Measurements from ENCODE around the gene STK10. TPM values are rescaled to one million over a fixed set of nuclear protein-coding genes. Genes with fewer than 3 reads are reported as not detected.

The STK10 gene
- polyA plus RNA-seq, 1 of the 3 experiments (the other 2 are of a cell fraction), result 11.0 TPM

DNA sequence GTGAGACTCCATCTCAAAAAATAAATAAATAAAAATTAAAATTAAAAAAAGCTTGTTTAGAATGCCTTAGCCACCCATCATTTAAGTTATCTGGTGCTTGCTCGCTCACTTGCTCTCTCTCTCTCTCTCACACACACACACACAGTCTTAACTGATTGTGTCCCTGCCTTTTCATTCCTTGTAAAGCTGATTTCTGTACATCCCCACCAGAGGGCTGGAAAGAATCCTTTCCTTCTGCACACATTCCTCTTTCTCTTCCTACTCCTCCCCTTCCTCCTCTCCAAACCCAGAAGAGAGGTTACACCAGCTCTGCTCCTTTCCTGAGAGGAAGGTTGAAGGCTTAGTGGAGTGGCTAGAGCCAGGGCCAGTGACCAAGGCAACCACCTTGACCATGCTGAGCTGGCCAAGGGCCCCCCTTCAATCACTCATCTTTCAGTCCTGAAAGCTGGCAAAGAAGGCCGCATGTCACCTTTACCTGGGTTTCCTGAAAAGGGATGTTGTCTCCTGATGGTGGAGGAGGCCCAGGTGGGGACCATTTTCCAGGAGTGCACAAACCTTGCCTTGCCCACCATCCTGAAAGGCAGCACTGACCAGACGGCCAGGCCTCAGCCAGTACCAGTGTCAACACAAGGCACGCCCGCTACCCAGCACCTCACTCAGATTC is 25.6 kb downstream of the STK10 start:
- TF ChIP-seq FOXJ3 (CRISPR knock-in tag; IDR thresholded peaks at IDR 0.05) (no peak), EZH2phosphoT487 (IDR thresholded peaks at IDR 0.05; ENCODE audit: borderline replicate concordance, low read depth) (no peak)
- TF ChIP-seq, protein P1, sequence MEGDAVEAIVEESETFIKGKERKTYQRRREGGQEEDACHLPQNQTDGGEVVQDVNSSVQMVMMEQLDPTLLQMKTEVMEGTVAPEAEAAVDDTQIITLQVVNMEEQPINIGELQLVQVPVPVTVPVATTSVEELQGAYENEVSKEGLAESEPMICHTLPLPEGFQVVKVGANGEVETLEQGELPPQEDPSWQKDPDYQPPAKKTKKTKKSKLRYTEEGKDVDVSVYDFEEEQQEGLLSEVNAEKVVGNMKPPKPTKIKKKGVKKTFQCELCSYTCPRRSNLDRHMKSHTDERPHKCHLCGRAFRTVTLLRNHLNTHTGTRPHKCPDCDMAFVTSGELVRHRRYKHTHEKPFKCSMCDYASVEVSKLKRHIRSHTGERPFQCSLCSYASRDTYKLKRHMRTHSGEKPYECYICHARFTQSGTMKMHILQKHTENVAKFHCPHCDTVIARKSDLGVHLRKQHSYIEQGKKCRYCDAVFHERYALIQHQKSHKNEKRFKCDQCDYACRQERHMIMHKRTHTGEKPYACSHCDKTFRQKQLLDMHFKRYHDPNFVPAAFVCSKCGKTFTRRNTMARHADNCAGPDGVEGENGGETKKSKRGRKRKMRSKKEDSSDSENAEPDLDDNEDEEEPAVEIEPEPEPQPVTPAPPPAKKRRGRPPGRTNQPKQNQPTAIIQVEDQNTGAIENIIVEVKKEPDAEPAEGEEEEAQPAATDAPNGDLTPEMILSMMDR (IDR thresholded peaks at IDR 0.05), result 0 out of 2 replicates have a peak, but pooled peaks have one; percentile 14

DNA sequence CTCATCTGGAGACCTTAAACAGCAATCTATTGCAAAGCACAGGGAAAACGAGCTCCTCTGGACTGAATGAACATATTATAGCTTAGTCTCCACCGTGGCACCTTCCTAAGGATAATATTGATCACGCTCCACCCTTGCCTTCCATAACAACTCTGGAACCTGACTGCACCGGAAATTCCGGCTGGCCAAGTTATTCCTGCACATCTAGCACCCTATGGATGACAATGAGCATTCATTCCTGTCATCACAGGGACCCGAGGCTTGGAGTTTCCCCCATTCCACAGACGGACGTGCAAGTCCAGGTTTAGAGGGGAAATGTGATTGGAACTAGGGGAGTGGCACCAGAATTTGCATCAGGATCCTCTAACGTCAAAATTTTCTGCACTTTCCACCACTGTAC is 27.5 kb downstream of the STK10 start:
- peaks cover 3 to 8% of the 10 kb centered on the region in 2 experiments for H3K36me3 ChIP-seq (replicated peaks in 1 of 2; ENCODE audit: control insufficient read depth in 1 of 2, insufficient read depth in 2 of 2, low read length in 1 of 2)
- no peaks in the 10 kb centered on the region for H3K27me3 ChIP-seq (ENCODE audit: insufficient read depth)
- H3K79me2 ChIP-seq (ENCODE audit: insufficient read depth), result peaks cover 16% of the 10 kb centered on the region; the same call in 1 of the 2 replicates
- H3F3A ChIP-seq (replicated peaks; ENCODE audit: insufficient read depth), result no peaks in the 10 kb centered on the region
- H3K4me2 ChIP-seq, result no peak overlapping the region
- no peaks in the 10 kb centered on the region for H3K9me2 ChIP-seq
- WGBS (ENCODE audit: low lambda C conversion rate), result 93% methylated on average over 9 of the region's 9 CpGs
- POLR2A ChIA-PET, result no interaction called here
- no peaks in the 10 kb centered on the region; a peak in 1 of 4 replicates for H3K4me1 ChIP-seq (ENCODE audit: control insufficient read depth in 1 of 2, insufficient read depth in 2 of 2, low read depth in 1 of 2, low read length in 1 of 2)
- H3K4me3 ChIP-seq (ENCODE audit: low read depth in 2 of 2, low read length in 1 of 2), result no peak overlapping the region
- 0 out of 2 replicates have a peak, but pooled peaks cover 6% of the 10 kb centered on the region for H4K20me1 ChIP-seq (ENCODE audit: insufficient read depth)
- DNase-seq, result no peak
- no peak overlapping the region for H3K27ac ChIP-seq (ENCODE audit: low read depth in 2 of 2, low read length in 1 of 2)
- no peak overlapping the region for H2AFZ ChIP-seq (ENCODE audit: low read depth)
- CTCF ChIA-PET, result no interaction called here
- H3K9ac ChIP-seq, result no peak overlapping the region
- H3K9me3 ChIP-seq, result no peaks in the 10 kb centered on the region
- TF ChIP-seq, protein P2, sequence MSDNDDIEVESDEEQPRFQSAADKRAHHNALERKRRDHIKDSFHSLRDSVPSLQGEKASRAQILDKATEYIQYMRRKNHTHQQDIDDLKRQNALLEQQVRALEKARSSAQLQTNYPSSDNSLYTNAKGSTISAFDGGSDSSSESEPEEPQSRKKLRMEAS (IDR thresholded peaks at IDR 0.05; ENCODE audit: low read depth), result no peak
- TF ChIP-seq, protein P3, sequence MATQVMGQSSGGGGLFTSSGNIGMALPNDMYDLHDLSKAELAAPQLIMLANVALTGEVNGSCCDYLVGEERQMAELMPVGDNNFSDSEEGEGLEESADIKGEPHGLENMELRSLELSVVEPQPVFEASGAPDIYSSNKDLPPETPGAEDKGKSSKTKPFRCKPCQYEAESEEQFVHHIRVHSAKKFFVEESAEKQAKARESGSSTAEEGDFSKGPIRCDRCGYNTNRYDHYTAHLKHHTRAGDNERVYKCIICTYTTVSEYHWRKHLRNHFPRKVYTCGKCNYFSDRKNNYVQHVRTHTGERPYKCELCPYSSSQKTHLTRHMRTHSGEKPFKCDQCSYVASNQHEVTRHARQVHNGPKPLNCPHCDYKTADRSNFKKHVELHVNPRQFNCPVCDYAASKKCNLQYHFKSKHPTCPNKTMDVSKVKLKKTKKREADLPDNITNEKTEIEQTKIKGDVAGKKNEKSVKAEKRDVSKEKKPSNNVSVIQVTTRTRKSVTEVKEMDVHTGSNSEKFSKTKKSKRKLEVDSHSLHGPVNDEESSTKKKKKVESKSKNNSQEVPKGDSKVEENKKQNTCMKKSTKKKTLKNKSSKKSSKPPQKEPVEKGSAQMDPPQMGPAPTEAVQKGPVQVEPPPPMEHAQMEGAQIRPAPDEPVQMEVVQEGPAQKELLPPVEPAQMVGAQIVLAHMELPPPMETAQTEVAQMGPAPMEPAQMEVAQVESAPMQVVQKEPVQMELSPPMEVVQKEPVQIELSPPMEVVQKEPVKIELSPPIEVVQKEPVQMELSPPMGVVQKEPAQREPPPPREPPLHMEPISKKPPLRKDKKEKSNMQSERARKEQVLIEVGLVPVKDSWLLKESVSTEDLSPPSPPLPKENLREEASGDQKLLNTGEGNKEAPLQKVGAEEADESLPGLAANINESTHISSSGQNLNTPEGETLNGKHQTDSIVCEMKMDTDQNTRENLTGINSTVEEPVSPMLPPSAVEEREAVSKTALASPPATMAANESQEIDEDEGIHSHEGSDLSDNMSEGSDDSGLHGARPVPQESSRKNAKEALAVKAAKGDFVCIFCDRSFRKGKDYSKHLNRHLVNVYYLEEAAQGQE (IDR thresholded peaks at IDR 0.05; ENCODE audit: low read depth, low read length), result no peak
- no peak for TF ChIP-seq FOSL2 (IDR thresholded peaks at IDR 0.05; ENCODE audit: borderline replicate concordance, low read depth)
- no peak for TF ChIP-seq JUND (IDR thresholded peaks at IDR 0.05)
- no peak for TF ChIP-seq MXI1 (IDR thresholded peaks at IDR 0.05; ENCODE audit: low read depth, low read length)
- TF ChIP-seq RXRA (IDR thresholded peaks at IDR 0.05; ENCODE audit: borderline replicate concordance, low read depth), result no peak
- no peak for TF ChIP-seq NFIC (IDR thresholded peaks at IDR 0.05; ENCODE audit: borderline replicate concordance)
- TF ChIP-seq RAD21 (IDR thresholded peaks at IDR 0.05; ENCODE audit: low read length), result no peak
- no peak for TF ChIP-seq POLR2AphosphoS5 (IDR thresholded peaks at IDR 0.05; ENCODE audit: low read depth, low read length)
- no peak for TF ChIP-seq MEF2A (IDR thresholded peaks at IDR 0.05; ENCODE audit: borderline replicate concordance, low read depth)
- TF ChIP-seq EP300 (IDR thresholded peaks at IDR 0.05; ENCODE audit: borderline replicate concordance in 1 of 2, low read depth in 1 of 2, low read length in 1 of 2), result no peak
- no peak for TF ChIP-seq TEAD4 (IDR thresholded peaks at IDR 0.05; ENCODE audit: borderline replicate concordance, insufficient read depth)
- TF ChIP-seq, protein P4, sequence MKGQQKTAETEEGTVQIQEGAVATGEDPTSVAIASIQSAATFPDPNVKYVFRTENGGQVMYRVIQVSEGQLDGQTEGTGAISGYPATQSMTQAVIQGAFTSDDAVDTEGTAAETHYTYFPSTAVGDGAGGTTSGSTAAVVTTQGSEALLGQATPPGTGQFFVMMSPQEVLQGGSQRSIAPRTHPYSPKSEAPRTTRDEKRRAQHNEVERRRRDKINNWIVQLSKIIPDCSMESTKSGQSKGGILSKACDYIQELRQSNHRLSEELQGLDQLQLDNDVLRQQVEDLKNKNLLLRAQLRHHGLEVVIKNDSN (IDR thresholded peaks at IDR 0.05; ENCODE audit: borderline replicate concordance, low read depth), result no peak
- TF ChIP-seq TCF12 (IDR thresholded peaks at IDR 0.05), result no peak
- TF ChIP-seq TAF1 (IDR thresholded peaks at IDR 0.05; ENCODE audit: borderline replicate concordance, low read depth, low read length), result no peak
- TF ChIP-seq, protein P5, sequence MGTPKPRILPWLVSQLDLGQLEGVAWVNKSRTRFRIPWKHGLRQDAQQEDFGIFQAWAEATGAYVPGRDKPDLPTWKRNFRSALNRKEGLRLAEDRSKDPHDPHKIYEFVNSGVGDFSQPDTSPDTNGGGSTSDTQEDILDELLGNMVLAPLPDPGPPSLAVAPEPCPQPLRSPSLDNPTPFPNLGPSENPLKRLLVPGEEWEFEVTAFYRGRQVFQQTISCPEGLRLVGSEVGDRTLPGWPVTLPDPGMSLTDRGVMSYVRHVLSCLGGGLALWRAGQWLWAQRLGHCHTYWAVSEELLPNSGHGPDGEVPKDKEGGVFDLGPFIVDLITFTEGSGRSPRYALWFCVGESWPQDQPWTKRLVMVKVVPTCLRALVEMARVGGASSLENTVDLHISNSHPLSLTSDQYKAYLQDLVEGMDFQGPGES (IDR thresholded peaks at IDR 0.05; ENCODE audit: low read depth, low read length), result no peak
- TF ChIP-seq RFX5 (IDR thresholded peaks at IDR 0.05; ENCODE audit: low read length), result no peak

More for the DNA sequence above, 25.6 kb downstream of the STK10 start:
- Histone ChIP-seq H3K27me3 (ENCODE audit: insufficient read depth) (no peaks in the 10 kb centered on the region), H3K9ac (no peak overlapping the region), H3K9me2 (no peaks in the 10 kb centered on the region), H3K79me2 (ENCODE audit: insufficient read depth) (peaks cover 16% of the 10 kb centered on the region), H3K4me2 (no peak overlapping the region), H3K27ac (ENCODE audit: low read depth in 2 of 2, low read length in 1 of 2) (no peak overlapping the region), H3F3A (replicated peaks; ENCODE audit: insufficient read depth) (no peaks in the 10 kb centered on the region), H2AFZ (ENCODE audit: low read depth) (no peak overlapping the region), H3K4me1 (ENCODE audit: control insufficient read depth in 1 of 2, insufficient read depth in 2 of 2, low read depth in 1 of 2, low read length in 1 of 2) (no peaks in the 10 kb centered on the region; a peak in 1 of 4 replicates), H3K36me3 (replicated peaks in 1 of 2; ENCODE audit: control insufficient read depth in 1 of 2, insufficient read depth in 2 of 2, low read length in 1 of 2) (peaks cover 0 to 4% of the 10 kb centered on the region in 2 experiments), H4K20me1 (ENCODE audit: insufficient read depth) (peaks cover 8% of the 10 kb centered on the region; the same call in 1 of the 2 replicates), H3K9me3 (no peaks in the 10 kb centered on the region), H3K4me3 (ENCODE audit: low read depth in 2 of 2, low read length in 1 of 2) (no peak overlapping the region)
- POLR2A ChIA-PET, result no interaction called here
- DNase-seq, result no peak
- CTCF ChIA-PET, result interaction anchor here (0.9 to 4.1 kb wide), 5 partner anchors 11 to 289 kb away, joined by 3 to 18 read pairs (median 3); partner anchors contain the start of gene STK10
- whole genome bisulfite sequencing (ENCODE audit: low lambda C conversion rate), result 100% methylated on average over 4 of the region's 5 CpGs
